Measurements from ENCODE around the gene BCAP31. TPM values are rescaled to one million over a fixed set of nuclear protein-coding genes. Genes with fewer than 3 reads are reported as not detected.

BCAP31 gene
- total RNA-seq, 2 experiments from 2014 or later, result 43.0 to 72.0 TPM

- Histone ChIP-seq H3K36me3 (ENCODE audit: insufficient read depth, low read length) (no peaks in the 10 kb centered on the region), H3K79me2 (ENCODE audit: insufficient read depth, low read depth, low read length) (no peaks in the 10 kb centered on the region), H3K4me1 (ENCODE audit: insufficient read depth, low read length, poor library complexity, severe bottlenecking) (no peaks in the 10 kb centered on the region), H3K4me3 (ENCODE audit: low read depth, low read length, poor library complexity, severe bottlenecking) (no peak overlapping the region), H3K9me3 (ENCODE audit: low read length) (no peaks in the 10 kb centered on the region), H2AFZ (ENCODE audit: low read length) (no peak overlapping the region), H3K27ac (ENCODE audit: low read depth, low read length, poor library complexity, severe bottlenecking) (no peak overlapping the region), H4K20me1 (ENCODE audit: insufficient read depth, low read length) (no peaks in the 10 kb centered on the region), H3K4me2 (ENCODE audit: low read length) (no peak overlapping the region), H3K9me2 (ENCODE audit: insufficient read depth, low read length) (no peaks in the 10 kb centered on the region)
- no peak for TF ChIP-seq CTCF (conservative IDR thresholded peaks at IDR 0.05; ENCODE audit: low read length)
- no peak for TF ChIP-seq EZH2phosphoT487 (IDR thresholded peaks at IDR 0.05; ENCODE audit: borderline replicate concordance, low read depth, low read length)
- intact Hi-C loops (cut with micrococcal nuclease; ENCODE audit: unreplicated experiment), result no loop called here
- ChIA-PET POLR2A (no interaction called here), CTCF (ENCODE audit: unreplicated experiment) (no interaction called here)
- no peak for DNase-seq (ENCODE audit: low spot score)
- no TSS peak for BruUV-seq (replicated peaks)
These were observed 49.9 kb downstream of the BCAP31 start for GRCh38 chrX:153674219-153674851.

GRCh38 chrX:153673428-153674218 is 50.6 kb downstream of the BCAP31 start, which contains the start of gene PNCK:
TSS of gene PNCK (minus strand) at chrX:153673813. CDS start at chrX:153673076, 737 bp downstream.
- Histone ChIP-seq H3K79me2 (ENCODE audit: insufficient read depth, low read depth, low read length) (no peaks in the 10 kb centered on the region), H3K9me2 (ENCODE audit: insufficient read depth, low read length) (no peaks in the 10 kb centered on the region), H4K20me1 (ENCODE audit: insufficient read depth, low read length) (no peaks in the 10 kb centered on the region), H3K4me1 (ENCODE audit: insufficient read depth, low read length, poor library complexity, severe bottlenecking) (no peaks in the 10 kb centered on the region), H2AFZ (ENCODE audit: low read length) (no peak within 1 kb of the TSS), H3K4me2 (ENCODE audit: low read length) (no peak within 1 kb of the TSS), H3K9me3 (ENCODE audit: low read length) (no peaks in the 10 kb centered on the region), H3K36me3 (ENCODE audit: insufficient read depth, low read length) (no peaks in the 10 kb centered on the region), H3K27ac (ENCODE audit: low read depth, low read length, poor library complexity, severe bottlenecking) (no peak within 1 kb of the TSS), H3K4me3 (ENCODE audit: low read depth, low read length, poor library complexity, severe bottlenecking) (no peak within 1 kb of the TSS)
- CTCF ChIA-PET (ENCODE audit: unreplicated experiment), result interaction anchor here (0.5 kb wide), 1 partner anchor 687 kb away, joined by 3 read pairs; no protein-coding TSS in a partner anchor
- no TSS peak for BruUV-seq (replicated peaks)
- POLR2A ChIA-PET, result no interaction called here
- TF ChIP-seq CTCF (conservative IDR thresholded peaks at IDR 0.05; ENCODE audit: low read length), result no peak
- no peak for TF ChIP-seq EZH2phosphoT487 (IDR thresholded peaks at IDR 0.05; ENCODE audit: borderline replicate concordance, low read depth, low read length)
- no peak for DNase-seq (ENCODE audit: low spot score)
- intact Hi-C loops (cut with micrococcal nuclease; ENCODE audit: unreplicated experiment), result no loop called here

Data from OCI-LY7 (cell line).